NCI-H524 treated with DMSO at 0.1 percent for 48 hours (cell line): Measurements from ENCODE around the gene DTD1.

Experiments used
- DNase-seq: peaks from one replicate; lab custom pipeline; 2025; lab: John Stamatoyannopoulos, UW

DTD1 gene

GRCh38 chr20:18663932-18664331 lies 76.1 kb downstream of the DTD1 start:
- DNase-seq: no peak

DNA sequence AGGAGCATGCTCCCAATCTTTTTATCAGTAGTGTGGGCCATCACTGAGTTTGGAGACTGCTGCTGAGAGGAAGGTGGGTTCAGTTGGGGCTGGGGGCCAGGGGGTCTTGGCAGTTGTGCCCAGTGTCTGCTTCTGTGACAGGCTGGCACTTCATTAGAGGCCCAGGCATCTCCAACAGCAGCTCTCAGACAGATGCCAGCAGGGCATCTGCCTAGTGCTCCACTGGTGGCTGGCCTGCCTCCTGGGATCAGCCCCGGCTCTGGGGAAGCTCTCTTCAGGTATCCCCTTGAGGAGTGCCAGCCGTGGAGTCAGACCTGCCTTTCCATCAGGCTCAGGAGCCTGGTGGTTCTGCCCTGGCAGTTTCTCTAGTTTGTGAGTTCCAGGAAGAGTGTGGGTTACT lies 77.3 kb downstream of the DTD1 start:
- DNase-seq: no peak

GRCh38 chr20:18666803-18667415 lies 79.1 kb downstream of the DTD1 start:
- DNase-seq: peak; percentile 99

DNA sequence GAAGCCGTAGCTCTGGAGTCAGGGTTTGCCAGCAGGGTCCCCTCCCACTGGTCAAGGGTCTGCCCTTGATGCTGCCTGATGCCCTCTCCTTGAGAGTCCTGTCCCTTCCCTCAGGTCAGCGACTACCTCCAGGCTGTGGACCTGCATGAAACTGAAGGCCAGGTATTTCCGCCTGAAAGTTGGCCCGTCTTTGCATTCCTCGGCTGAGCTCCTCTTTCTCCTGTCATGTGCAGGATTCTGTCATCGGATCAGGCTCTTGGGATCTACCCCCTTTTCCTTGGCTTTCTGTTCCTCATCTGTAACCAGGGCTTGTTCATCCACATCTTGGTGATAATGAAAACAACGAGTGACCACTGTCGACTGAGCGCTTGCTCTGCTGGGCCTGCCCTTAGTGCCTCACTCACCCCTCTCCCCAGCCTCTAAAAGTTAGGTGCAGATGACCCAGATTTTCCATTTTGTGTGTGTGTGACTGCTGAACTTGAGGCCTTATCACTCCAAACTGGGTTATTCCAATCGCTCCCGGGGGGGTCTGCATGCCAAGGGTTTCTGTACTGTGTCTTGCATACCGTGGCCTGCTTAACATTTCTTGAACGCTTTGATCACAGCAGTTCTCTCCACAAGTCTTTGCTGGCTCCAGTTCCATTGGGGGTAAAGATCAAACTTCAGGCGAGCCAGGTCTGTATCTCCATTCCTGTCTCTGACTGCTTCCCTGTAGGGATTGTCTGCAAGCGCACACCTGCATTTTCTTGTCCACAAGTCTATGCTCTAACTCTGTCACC lies 81.6 kb downstream of the DTD1 start:
- no peak for DNase-seq

- DNase-seq: no peak
Observed at GRCh38 chr20:18671203-18671710, 83.4 kb downstream of the DTD1 start.

DNA sequence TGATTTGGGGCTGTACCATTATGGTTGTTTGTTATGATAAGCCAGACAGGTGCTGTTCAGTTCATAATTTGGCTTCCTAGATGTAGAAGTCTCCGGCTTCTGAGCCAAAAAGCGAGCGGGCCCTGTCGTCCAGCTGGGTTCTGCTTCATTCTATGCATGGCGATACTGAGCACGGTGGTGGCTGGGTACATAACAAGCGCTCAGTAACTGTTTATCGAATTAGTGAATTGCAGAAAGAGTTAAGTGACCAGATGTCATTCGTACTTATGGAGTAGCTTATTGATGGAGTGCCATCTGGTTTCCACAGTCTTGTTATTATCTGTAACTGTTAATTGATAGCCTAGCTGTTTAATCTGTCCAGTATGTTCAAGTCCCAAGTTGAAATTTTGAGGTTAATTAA lies 85.0 kb downstream of the DTD1 start:
- peak; percentile 99 for DNase-seq

- DNase-seq: no peak
Observed at GRCh38 chr20:18676396-18676795, 88.5 kb downstream of the DTD1 start.

GRCh38 chr20:18677126-18677525 lies 89.3 kb downstream of the DTD1 start:
- no peak for DNase-seq

- DNase-seq: no peak
Observed at GRCh38 chr20:18678549-18679419, 90.9 kb downstream of the DTD1 start.

DNA sequence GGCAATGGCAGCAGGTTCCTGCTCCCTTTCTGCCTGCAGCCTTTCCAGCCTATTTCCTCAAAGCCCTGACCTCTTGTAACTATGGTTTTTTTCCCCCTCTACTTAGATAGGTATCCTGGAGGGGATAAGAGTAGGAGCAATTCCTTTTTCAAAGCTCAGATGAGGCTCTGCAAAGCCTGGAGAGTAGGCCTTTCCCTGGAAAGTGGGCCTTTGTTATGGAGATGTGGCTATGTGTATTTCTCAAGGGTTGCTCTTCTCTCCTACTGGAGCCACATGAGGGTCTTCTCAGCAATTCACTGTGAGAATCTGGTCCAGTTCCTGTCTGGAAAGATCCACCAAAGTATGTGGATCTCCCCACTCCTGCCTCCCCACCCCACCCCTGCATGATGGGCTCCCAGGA lies 96.0 kb downstream of the DTD1 start:
- no peak for DNase-seq

GRCh38 chr20:18684775-18685174 lies 96.9 kb downstream of the DTD1 start:
- no peak for DNase-seq

DNA sequence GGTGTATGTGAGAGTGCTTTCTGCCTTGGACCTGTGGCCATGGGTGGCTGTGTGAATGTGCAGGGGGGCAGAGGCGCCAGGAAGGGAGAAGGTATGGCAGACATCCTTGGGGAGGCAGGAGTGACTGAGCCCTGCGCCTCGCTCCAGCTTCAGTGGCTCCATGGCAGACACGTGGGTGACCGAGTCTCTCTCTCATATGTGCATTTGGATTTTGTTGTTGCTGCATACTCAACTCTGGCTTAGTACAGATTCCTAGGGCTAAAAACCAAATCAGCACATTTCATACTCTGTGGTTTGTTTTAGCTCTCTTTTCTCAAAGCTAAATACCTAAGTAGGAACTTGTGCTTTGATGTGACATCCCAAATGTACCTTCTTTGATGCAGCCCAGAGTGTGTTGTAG lies 97.6 kb downstream of the DTD1 start:
- DNase-seq: no peak

GRCh38 chr20:18686696-18687095 lies 98.8 kb downstream of the DTD1 start:
- DNase-seq: no peak

DNA sequence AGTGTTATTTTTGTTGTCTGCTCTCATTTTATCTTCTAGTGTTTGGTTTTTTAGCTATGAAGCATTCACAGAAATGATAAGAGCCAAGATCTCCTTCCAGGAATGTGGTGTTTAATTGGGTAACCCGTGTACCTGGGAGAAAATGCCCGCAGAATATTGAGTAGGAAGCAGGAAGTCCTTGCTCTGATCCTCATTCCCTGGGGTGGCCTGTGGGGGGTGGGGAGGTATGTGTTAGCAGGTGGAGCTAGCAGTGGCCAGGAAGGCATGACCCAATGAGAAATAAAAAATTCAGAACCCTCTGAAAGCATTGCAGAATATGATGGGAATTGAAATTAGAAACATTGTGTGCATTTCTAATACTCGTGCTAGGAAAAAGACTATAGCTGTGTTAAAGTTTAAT lies 100.8 kb downstream of the DTD1 start:
- DNase-seq: no peak

DNA sequence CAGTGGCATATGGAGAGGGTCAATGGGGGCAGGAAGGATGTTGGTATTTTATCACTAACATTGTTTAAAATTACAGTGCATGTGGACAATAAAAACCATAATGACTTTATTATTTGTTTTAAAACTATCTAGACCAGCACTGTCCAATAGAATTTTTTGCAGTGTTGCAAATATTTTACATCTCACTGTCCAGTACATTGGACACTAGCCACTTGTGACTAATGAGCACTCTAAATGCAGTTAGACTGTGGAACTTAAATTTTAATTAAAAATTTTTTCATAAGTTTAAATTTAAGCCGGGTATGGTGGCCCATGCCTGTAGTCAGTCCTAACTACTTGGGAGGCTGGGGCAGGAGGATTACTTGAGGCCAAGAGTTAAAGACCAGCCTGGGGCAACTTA lies 101.7 kb downstream of the DTD1 start:
- DNase-seq: no peak

- DNase-seq: no peak
Observed at GRCh38 chr20:18692447-18692846, 104.6 kb downstream of the DTD1 start.

- DNase-seq: peak; percentile 83
Observed at GRCh38 chr20:18694071-18694470, 106.2 kb downstream of the DTD1 start.

DNA sequence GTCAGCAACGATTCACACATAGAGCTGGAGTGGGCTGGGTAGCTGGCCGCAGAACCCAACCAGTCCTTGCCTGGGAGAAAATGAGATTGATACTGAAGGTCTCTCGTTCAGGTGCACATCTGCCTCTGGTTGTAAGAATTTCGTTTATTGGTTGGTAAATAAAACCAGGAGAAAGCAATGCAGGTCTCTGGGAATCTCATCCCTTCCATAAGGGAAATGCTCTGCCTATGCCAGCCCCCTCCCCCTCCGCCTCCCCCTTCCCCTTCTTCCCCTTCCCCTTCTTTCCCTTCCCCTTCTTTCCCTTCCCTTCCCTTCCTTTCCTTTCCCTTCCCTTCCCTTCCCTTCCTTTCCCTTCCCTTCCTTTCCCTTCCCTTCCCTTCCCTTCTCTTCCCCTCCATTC lies 107.3 kb downstream of the DTD1 start:
- DNase-seq: no peak

GRCh38 chr20:18698735-18699380 lies 111.0 kb downstream of the DTD1 start:
- DNase-seq: no peak

GRCh38 chr20:18701969-18702368 lies 114.1 kb downstream of the DTD1 start:
- no peak for DNase-seq

DNA sequence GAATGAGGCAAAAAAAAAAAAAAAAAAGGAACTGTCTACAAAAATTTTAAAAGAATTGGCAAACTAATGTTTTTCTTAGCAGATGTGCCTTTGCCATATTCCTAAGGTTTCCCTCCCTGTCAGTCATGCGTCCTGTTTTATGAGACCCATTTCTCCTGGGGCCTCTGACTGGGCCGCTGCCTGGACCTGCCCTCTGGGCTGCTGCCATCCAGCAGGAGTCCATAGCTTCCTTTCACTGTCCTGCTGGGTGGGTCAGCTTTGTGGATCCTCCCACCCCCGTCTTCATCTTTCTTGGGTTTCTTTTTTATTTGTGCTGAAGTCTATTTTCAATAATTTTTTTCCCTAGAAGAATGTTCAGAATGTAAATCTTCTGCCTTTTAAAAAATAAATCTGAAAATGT lies 114.9 kb downstream of the DTD1 start:
- DNase-seq: no peak

GRCh38 chr20:18705490-18705889 lies 117.6 kb downstream of the DTD1 start:
- no peak for DNase-seq
